Uterus (tissue), 2 donors: ENCODE data around the gene ZDHHC11B.
"Not testable (repeated sequence)": the region's sequence is repeated elsewhere in the genome, so short reads cannot be mapped to it uniquely, and the experiment has no call there.

Source experiments
- CTCF ChIP-seq, 4 experiments: fragments of 200-600 bp in 2 of 4; fragments of 450-650 bp in 2 of 4; sonication (generic) in 2 of 4; IDR thresholded peaks; one replicate each; pipeline ENCODE4 v1.5.1; 2016 to 2019; ENCODE audit warnings: antibody characterized with exemption in 4 of 4, mild to moderate bottlenecking in 2 of 4, moderate library complexity in 1 of 4
- POLR2A ChIP-seq, 2 donors: fragments of 450-650 bp; IDR thresholded peaks; one replicate each; pipeline ENCODE4 v1.6.1; 2016; ENCODE audit warnings: antibody characterized with exemption in 2 of 2, mild to moderate bottlenecking in 1 of 2, moderate library complexity in 1 of 2

- TF ChIP-seq CTCF, POLR2A (IDR thresholded peaks at IDR 0.05): not testable (repeated sequence)
These were observed 70.1 kb downstream of the ZDHHC11B start for GRCh38 chr5:714215-715118.
